Liver (tissue), 4 donors: ENCODE data around the gene OR4M1. TPM values are rescaled to one million over a fixed set of nuclear protein-coding genes. Genes with fewer than 3 reads are reported as not detected.

Experiments used
- polyA plus RNA-seq, 2 donors: library from polyadenylated mRNA; stranded (reverse) in 1 of 2; unstranded in 1 of 2; fragments of 200-250 nt in 1 of 2; fragments of >200 nt in 1 of 2; fragmentation: Nextera tagmentation in 1 of 2; extraction: Ambion mirVana in 1 of 2; gene quantifications; one replicate each; pipeline versions ENCODE4 v1.2.1 to v1.2.3, GENCODE V29; 2013 to 2015
- total RNA-seq, 2 donors: library from RNA; depleted of rRNA; stranded (reverse); fragments of >200 nt; gene quantifications; one replicate each; pipeline ENCODE4 v1.2.3, GENCODE V29; 2014
- donor health status: healthy.
- donor health status: healthy.
- donor health status: healthy.

OR4M1 gene
- total and polyA plus RNA-seq, 4 donors = not detected

Other genes with a start within 250 kb of the OR4M1 start
- gene OR11H2, start 59.6 kb upstream of the OR4M1 start, total RNA-seq = not detected
- not detected for gene OR11H2, start 59.6 kb upstream of the OR4M1 start, polyA plus RNA-seq
- not detected for gene OR4Q3, start 29.9 kb upstream of the OR4M1 start, total RNA-seq
- not detected for gene OR4Q3, start 29.9 kb upstream of the OR4M1 start, polyA plus RNA-seq
- gene OR4N2, start 30.3 kb downstream of the OR4M1 start, total RNA-seq = not detected
- gene OR4N2, start 30.3 kb downstream of the OR4M1 start, polyA plus RNA-seq = not detected
- not detected for gene OR4K2, start 101.6 kb downstream of the OR4M1 start, total RNA-seq
- gene OR4K2, start 101.6 kb downstream of the OR4M1 start, polyA plus RNA-seq = not detected
- gene OR4K5, start 147.1 kb downstream of the OR4M1 start, total RNA-seq = not detected
- gene OR4K5, start 147.1 kb downstream of the OR4M1 start, polyA plus RNA-seq = not detected
- gene OR4K1, start 157.4 kb downstream of the OR4M1 start, total RNA-seq = not detected
- gene OR4K1, start 157.4 kb downstream of the OR4M1 start, polyA plus RNA-seq = not detected
- not detected for gene OR4K15, start 202.1 kb downstream of the OR4M1 start, total RNA-seq
- not detected for gene OR4K15, start 202.1 kb downstream of the OR4M1 start, polyA plus RNA-seq
- gene OR4Q2, start 228.7 kb downstream of the OR4M1 start, total RNA-seq = not detected
- not detected for gene OR4Q2, start 228.7 kb downstream of the OR4M1 start, polyA plus RNA-seq
- not detected for gene OR4K14, start 245.8 kb downstream of the OR4M1 start, total RNA-seq
- not detected for gene OR4K14, start 245.8 kb downstream of the OR4M1 start, polyA plus RNA-seq